Vagina (tissue), 2 donors: Measurements from ENCODE around the gene PRKAG2. TPM values are rescaled to one million over a fixed set of nuclear protein-coding genes. Genes with fewer than 3 reads are reported as not detected.
A peak's percentile ranks its signal among the peaks of the same experiment; 100 is the strongest.
"Not testable (repeated sequence)": the region's sequence is repeated elsewhere in the genome, so short reads cannot be mapped to it uniquely, and the experiment has no call there.

Source experiments
- DNase-seq, 2 donors: peaks; one replicate each; pipeline ENCODE4 v3.0.0-alpha.2; 2017; ENCODE audit errors: extremely low spot score in 2 of 2
- H3K27ac ChIP-seq: fragments of 200-600 bp; sonication (generic); one replicate; pipeline ENCODE4 v1.5.1; 2019
- H3K27me3 ChIP-seq: fragments of 200-600 bp; sonication (generic); one replicate; pipeline ENCODE4 v1.5.1; 2019
- H3K36me3 ChIP-seq, 2 donors: fragments of 200-600 bp; sonication (generic); one replicate each; pipeline ENCODE4 v1.5.1; 2017 to 2019
- H3K4me1 ChIP-seq: fragments of 200-600 bp; sonication (generic); one replicate; pipeline ENCODE4 v1.5.1; 2019
- H3K4me3 ChIP-seq, 2 donors: fragments of 200-600 bp; sonication (generic); 1 replicate in 1 of 2; 2 replicates in 1 of 2; pipeline ENCODE4 v1.5.1; 2016 to 2019
- H3K9me3 ChIP-seq: fragments of 200-600 bp; sonication (generic); one replicate; pipeline ENCODE4 v1.5.1; 2019
- POLR2A ChIP-seq, 2 donors: fragments of 450-650 bp; IDR thresholded peaks; one replicate each; pipeline ENCODE4 v1.6.1; 2017; ENCODE audit warnings: antibody characterized with exemption in 2 of 2, mild to moderate bottlenecking in 2 of 2, moderate library complexity in 2 of 2
- POLR2AphosphoS5 ChIP-seq, 2 donors: sonication (generic); formaldehyde crosslinking; IDR thresholded peaks; one replicate each; pipeline ENCODE4 v1.9.0; 2017; ENCODE audit warnings: antibody characterized with exemption in 2 of 2, mild to moderate bottlenecking in 2 of 2, low read depth in 1 of 2; ENCODE audit not compliant: insufficient read depth in 1 of 2
- intact Hi-C: fragments of 100-400 bp; cut with DNase I; formaldehyde crosslinking; loops from one replicate; pipeline ENCODE4 v1.15.1; 2023
- total RNA-seq: library from RNA; depleted of rRNA; stranded (reverse); fragments of >200 nt; gene quantifications from one replicate; pipeline ENCODE4 v1.2.3, GENCODE V29; 2016
- TF ChIP-seq, protein P1 (sequence below), 3 experiments: fragments of 450-650 bp in 2 of 3; fragments of 200-600 bp in 1 of 3; sonication (generic) in 1 of 3; IDR thresholded peaks; one replicate each; pipeline ENCODE4 v1.5.1; 2017 to 2019; ENCODE audit warnings: antibody characterized with exemption in 3 of 3, mild to moderate bottlenecking in 2 of 3, moderate library complexity in 2 of 3

PRKAG2 gene
- total RNA-seq, 1 donor from 2014 or later = 25.0 TPM

- Histone ChIP-seq H3K4me1 (peaks cover 12% of the 10 kb centered on the region), H3K27me3 (no peaks in the 10 kb centered on the region), H3K36me3 (no peaks in the 10 kb centered on the region), H3K27ac (no peak overlapping the region), H3K9me3 (no peaks in the 10 kb centered on the region), H3K4me3 (no peak overlapping the region)
- TF ChIP-seq, protein P1, sequence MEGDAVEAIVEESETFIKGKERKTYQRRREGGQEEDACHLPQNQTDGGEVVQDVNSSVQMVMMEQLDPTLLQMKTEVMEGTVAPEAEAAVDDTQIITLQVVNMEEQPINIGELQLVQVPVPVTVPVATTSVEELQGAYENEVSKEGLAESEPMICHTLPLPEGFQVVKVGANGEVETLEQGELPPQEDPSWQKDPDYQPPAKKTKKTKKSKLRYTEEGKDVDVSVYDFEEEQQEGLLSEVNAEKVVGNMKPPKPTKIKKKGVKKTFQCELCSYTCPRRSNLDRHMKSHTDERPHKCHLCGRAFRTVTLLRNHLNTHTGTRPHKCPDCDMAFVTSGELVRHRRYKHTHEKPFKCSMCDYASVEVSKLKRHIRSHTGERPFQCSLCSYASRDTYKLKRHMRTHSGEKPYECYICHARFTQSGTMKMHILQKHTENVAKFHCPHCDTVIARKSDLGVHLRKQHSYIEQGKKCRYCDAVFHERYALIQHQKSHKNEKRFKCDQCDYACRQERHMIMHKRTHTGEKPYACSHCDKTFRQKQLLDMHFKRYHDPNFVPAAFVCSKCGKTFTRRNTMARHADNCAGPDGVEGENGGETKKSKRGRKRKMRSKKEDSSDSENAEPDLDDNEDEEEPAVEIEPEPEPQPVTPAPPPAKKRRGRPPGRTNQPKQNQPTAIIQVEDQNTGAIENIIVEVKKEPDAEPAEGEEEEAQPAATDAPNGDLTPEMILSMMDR (IDR thresholded peaks at IDR 0.05) = no peak
- no peak for TF ChIP-seq POLR2A (IDR thresholded peaks at IDR 0.05)
- TF ChIP-seq POLR2AphosphoS5 (IDR thresholded peaks at IDR 0.05; ENCODE audit: insufficient read depth in 1 of 2, low read depth in 1 of 2) = no peak
- DNase-seq = no peak
- intact Hi-C loops = no loop called here
Observed at GRCh38 chr7:151918510-151918843, 41.6 kb upstream of the PRKAG2 start.

DNA sequence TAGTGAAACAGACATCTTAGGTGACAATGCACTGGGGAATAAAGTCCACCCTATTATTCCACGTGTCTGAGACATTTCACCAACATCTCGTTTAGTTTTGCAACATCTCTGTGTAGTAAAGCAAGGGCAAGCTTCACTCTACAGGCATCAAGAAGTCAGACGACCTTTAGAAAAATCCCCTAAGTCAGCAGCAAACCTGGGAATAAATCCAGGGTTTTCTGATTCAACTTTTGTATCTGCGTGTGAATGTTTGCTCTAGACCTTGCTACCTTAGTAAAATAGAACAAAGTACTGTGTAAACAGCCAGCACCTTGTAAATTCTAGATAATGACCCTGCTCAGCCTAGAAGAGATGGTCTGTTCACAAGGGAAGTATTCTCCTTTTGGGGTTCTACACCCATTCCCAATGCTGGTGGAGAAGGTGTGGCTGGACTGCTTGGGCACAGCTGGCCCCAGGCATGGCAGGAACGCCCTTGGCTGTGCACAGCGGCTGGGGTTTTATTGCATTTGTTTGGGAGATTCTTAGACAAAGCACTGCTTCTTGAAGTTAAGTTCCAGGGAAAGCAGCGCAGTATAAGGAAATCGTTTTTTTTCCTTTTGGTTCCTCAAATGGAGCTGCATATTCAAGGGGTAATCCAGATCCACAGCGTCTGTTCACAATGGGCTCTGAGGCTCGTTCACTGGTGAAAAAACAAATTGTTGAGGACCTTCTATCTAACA lies 41.0 kb upstream of the PRKAG2 start:
- Histone ChIP-seq H3K4me1 (peaks cover 7% of the 10 kb centered on the region), H3K4me3 (no peak overlapping the region), H3K9me3 (no peaks in the 10 kb centered on the region), H3K27me3 (no peaks in the 10 kb centered on the region), H3K36me3 (no peaks in the 10 kb centered on the region), H3K27ac (no peak overlapping the region)
- intact Hi-C loops = no loop called here
- DNase-seq = peak in 1 of 2 donors; percentile 52
- TF ChIP-seq, protein P1 (IDR thresholded peaks at IDR 0.05) = no peak
- TF ChIP-seq POLR2AphosphoS5 (IDR thresholded peaks at IDR 0.05; ENCODE audit: insufficient read depth in 1 of 2, low read depth in 1 of 2) = peak in 1 of 2 donors; percentile 20

- Histone ChIP-seq H3K4me3 (no peak overlapping the region), H3K9me3 (no peaks in the 10 kb centered on the region), H3K4me1 (peaks cover 7% of the 10 kb centered on the region), H3K36me3 (no peaks in the 10 kb centered on the region), H3K27me3 (no peaks in the 10 kb centered on the region), H3K27ac (no peak overlapping the region)
- intact Hi-C loops = no loop called here
- TF ChIP-seq POLR2AphosphoS5 (IDR thresholded peaks at IDR 0.05; ENCODE audit: insufficient read depth in 1 of 2, low read depth in 1 of 2) = no peak
- TF ChIP-seq POLR2A (IDR thresholded peaks at IDR 0.05) = no peak
- TF ChIP-seq, protein P1 (IDR thresholded peaks at IDR 0.05) = no peak
- DNase-seq = no peak
Observed at GRCh38 chr7:151914051-151914450, 37.1 kb upstream of the PRKAG2 start.

GRCh38 chr7:151910655-151911054 lies 33.7 kb upstream of the PRKAG2 start:
- H3K36me3 ChIP-seq, H3K4me1 ChIP-seq, H3K27me3 ChIP-seq, DNase-seq, H3K4me3 ChIP-seq, intact Hi-C loops, H3K9me3 ChIP-seq, H3K27ac ChIP-seq: not testable (repeated sequence)

GRCh38 chr7:151907115-151907514 lies 30.2 kb upstream of the PRKAG2 start:
- H3K36me3 ChIP-seq, intact Hi-C loops, H3K27me3 ChIP-seq, H3K27ac ChIP-seq, H3K4me1 ChIP-seq, H3K4me3 ChIP-seq, H3K9me3 ChIP-seq: not testable (repeated sequence)
- DNase-seq = peak in 1 of 2 donors; percentile 49

- DNase-seq = no peak
- TF ChIP-seq, protein P1 (IDR thresholded peaks at IDR 0.05) = no peak
- no peak for TF ChIP-seq POLR2AphosphoS5 (IDR thresholded peaks at IDR 0.05; ENCODE audit: insufficient read depth in 1 of 2, low read depth in 1 of 2)
- no peak for TF ChIP-seq POLR2A (IDR thresholded peaks at IDR 0.05)
- H3K9me3 ChIP-seq = no peaks in the 10 kb centered on the region
- no peaks in the 10 kb centered on the region for H3K4me1 ChIP-seq
- no peak overlapping the region for H3K4me3 ChIP-seq
- intact Hi-C loops = no loop called here
- no peaks in the 10 kb centered on the region for H3K27me3 ChIP-seq
- no peak overlapping the region for H3K27ac ChIP-seq
- no peaks in the 10 kb centered on the region for H3K36me3 ChIP-seq
Observed at GRCh38 chr7:151905766-151906165, 28.9 kb upstream of the PRKAG2 start.
